Lung (tissue), 12 donors: Measurements from ENCODE around the gene LSM10. TPM values are rescaled to one million over a fixed set of nuclear protein-coding genes. Genes with fewer than 3 reads are reported as not detected.

Experiments
- ATAC-seq: fragments of 200-7000 bp; cut with Tn5 transposase; one replicate; pipeline ENCODE4 v1.9.1; 2020; ENCODE audit warnings: moderate number of reproducible peaks; ENCODE audit not compliant: insufficient read depth, low FRiP score
- DNase-seq, 3 donors: peaks; one replicate each; pipeline ENCODE4 v3.0.0-alpha.2; 2013 to 2017
- H3K27ac ChIP-seq, 2 donors: one replicate each; pipeline ENCODE4 v1.5.1; 2013; ENCODE audit warnings: mild to moderate bottlenecking in 2 of 2, moderate library complexity in 2 of 2, control low read depth in 1 of 2, inconsistent platforms in 1 of 2, low read depth in 1 of 2, low read length in 1 of 2
- H3K27me3 ChIP-seq, 3 donors: one replicate each; pipeline ENCODE4 v1.5.1; 2013; ENCODE audit warnings: low read length in 2 of 3; ENCODE audit not compliant: control insufficient read depth in 3 of 3, insufficient read depth in 3 of 3
- H3K36me3 ChIP-seq, 4 donors: one replicate each; pipeline ENCODE4 v1.5.1; 2013; ENCODE audit warnings: low read length in 4 of 4, mild to moderate bottlenecking in 1 of 4, moderate library complexity in 1 of 4; ENCODE audit not compliant: control insufficient read depth in 4 of 4, insufficient read depth in 4 of 4
- H3K4me1 ChIP-seq, 5 donors: one replicate each; pipeline ENCODE4 v1.5.1; 2013; ENCODE audit warnings: low read length in 5 of 5, mild to moderate bottlenecking in 2 of 5, moderate library complexity in 1 of 5; ENCODE audit not compliant: control insufficient read depth in 5 of 5, insufficient read depth in 5 of 5
- H3K4me3 ChIP-seq: one replicate; pipeline ENCODE4 v1.5.1; 2013; ENCODE audit warnings: mild to moderate bottlenecking, control low read depth, moderate library complexity
- H3K9ac ChIP-seq, 2 donors: one replicate each; pipeline ENCODE4 v1.5.1; 2013; ENCODE audit warnings: low read length in 2 of 2, control low read depth in 1 of 2; ENCODE audit not compliant: insufficient read depth in 1 of 2
- H3K9me3 ChIP-seq, 4 donors: one replicate each; pipeline ENCODE4 v1.5.1; 2013; ENCODE audit warnings: low read length in 3 of 4, mild to moderate bottlenecking in 1 of 4, moderate library complexity in 1 of 4; ENCODE audit not compliant: control insufficient read depth in 4 of 4, insufficient read depth in 3 of 4
- WGBS, 2 donors: extraction: QIAGEN DNeasy Blood & Tissue Kit; methylation state at CpG; one replicate each; pipeline ENCODE4 v1.1.7; 2013; 5-methylcytosine and 5-hydroxymethylcytosine counted together
- polyA plus RNA-seq, 2 donors: library from polyadenylated mRNA; stranded (reverse); fragments of 200-250 nt; gene quantifications; one replicate each; pipeline ENCODE4 v1.2.1, GENCODE V29; 2013
- total RNA-seq, 2 donors: library from RNA; depleted of rRNA in 1 of 2; stranded (reverse); fragments of >200 nt in 1 of 2; gene quantifications; one replicate each; pipeline ENCODE4 v1.2.1, GENCODE V29; 2014 to 2021
- TF ChIP-seq, protein P1 (sequence below): IDR thresholded peaks from 2 replicates; pipeline ENCODE4 v1.5.1; 2012; ENCODE audit warnings: mild to moderate bottlenecking; ENCODE audit errors: control extremely low read depth, extremely low read depth
- donor health status: control.
- donor health status: control.
- donor health status: Bipolar disorder and iron deficiency.
- donor health status: healthy.
- donor health status: DM: yes; HTN: yes; CAD: no.

Gene LSM10
- total and polyA plus RNA-seq, 4 donors = 10.7 to 70.6 (median 44.8) TPM

GRCh38 chr1:36367066-36367465 lies 30.6 kb downstream of the LSM10 start:
- H3K27ac ChIP-seq = peak overlapping the region in 1 of 2 donors; percentile 33
- no peak overlapping the region for H3K4me3 ChIP-seq
- no peaks in the 10 kb centered on the region for H3K27me3 ChIP-seq
- TF ChIP-seq, protein P1, sequence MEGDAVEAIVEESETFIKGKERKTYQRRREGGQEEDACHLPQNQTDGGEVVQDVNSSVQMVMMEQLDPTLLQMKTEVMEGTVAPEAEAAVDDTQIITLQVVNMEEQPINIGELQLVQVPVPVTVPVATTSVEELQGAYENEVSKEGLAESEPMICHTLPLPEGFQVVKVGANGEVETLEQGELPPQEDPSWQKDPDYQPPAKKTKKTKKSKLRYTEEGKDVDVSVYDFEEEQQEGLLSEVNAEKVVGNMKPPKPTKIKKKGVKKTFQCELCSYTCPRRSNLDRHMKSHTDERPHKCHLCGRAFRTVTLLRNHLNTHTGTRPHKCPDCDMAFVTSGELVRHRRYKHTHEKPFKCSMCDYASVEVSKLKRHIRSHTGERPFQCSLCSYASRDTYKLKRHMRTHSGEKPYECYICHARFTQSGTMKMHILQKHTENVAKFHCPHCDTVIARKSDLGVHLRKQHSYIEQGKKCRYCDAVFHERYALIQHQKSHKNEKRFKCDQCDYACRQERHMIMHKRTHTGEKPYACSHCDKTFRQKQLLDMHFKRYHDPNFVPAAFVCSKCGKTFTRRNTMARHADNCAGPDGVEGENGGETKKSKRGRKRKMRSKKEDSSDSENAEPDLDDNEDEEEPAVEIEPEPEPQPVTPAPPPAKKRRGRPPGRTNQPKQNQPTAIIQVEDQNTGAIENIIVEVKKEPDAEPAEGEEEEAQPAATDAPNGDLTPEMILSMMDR = no peak
- H3K9ac ChIP-seq = no peak overlapping the region
- peaks cover 0 to 13% (median 0%) of the 10 kb centered on the region in 4 donors for H3K36me3 ChIP-seq
- ATAC-seq (no peak), DNase-seq (no peak)
- H3K9me3 ChIP-seq = no peaks in the 10 kb centered on the region
- 66% methylated on average over 5 of the region's 5 CpGs for WGBS, 2 donors
- peaks cover 0 to 18% (median 11%) of the 10 kb centered on the region in 5 donors for H3K4me1 ChIP-seq

- H3K9ac ChIP-seq = peak overlapping the region in 1 of 2 donors; percentile 46
- H3K36me3 ChIP-seq = peaks cover 0 to 19% (median 0%) of the 10 kb centered on the region in 4 donors
- peaks cover 0 to 18% (median 9%) of the 10 kb centered on the region in 5 donors for H3K4me1 ChIP-seq
- peak overlapping the region in 1 of 2 donors; percentile 75 for H3K27ac ChIP-seq
- H3K27me3 ChIP-seq = no peaks in the 10 kb centered on the region
- TF ChIP-seq, protein P1 = no peak
- H3K4me3 ChIP-seq = no peak overlapping the region
- DNase-seq (peak; percentile 93 to 94 (median 94)), ATAC-seq (peak; percentile 54)
- no peaks in the 10 kb centered on the region for H3K9me3 ChIP-seq
- WGBS, 2 donors = 50 to 55% methylated on average over 18 of the region's 18 CpGs
Observed at GRCh38 chr1:36366091-36366661, 31.5 kb downstream of the LSM10 start.

DNA sequence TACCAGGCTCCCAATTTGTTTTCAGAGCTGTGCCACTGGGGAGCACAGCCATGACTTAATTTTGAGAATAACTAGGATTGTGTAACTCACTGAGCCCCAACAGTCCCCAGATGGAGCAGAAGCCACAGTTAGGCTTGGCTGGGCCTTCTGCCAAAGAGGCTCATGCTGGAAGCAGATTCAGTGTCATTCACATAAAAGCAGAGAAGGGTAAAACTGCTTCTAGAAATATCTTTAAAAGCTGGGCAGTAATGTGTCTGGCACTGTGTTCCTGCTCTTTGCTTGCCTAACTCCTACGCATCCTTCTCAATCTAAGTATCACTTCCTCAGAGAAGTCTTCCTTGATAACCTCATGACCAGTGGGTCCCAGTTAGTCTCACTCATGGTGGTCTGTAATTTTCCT lies 32.3 kb downstream of the LSM10 start:
- peaks cover 0 to 18% (median 9%) of the 10 kb centered on the region in 5 donors for H3K4me1 ChIP-seq
- TF ChIP-seq, protein P1 = no peak
- ATAC-seq (no peak), DNase-seq (peak; percentile 60 to 76 (median 62))
- no peaks in the 10 kb centered on the region for H3K27me3 ChIP-seq
- WGBS, 2 donors = 40 to 63% methylated on average over 1 of the region's 1 CpG
- peak overlapping the region in 1 of 2 donors; percentile 28 for H3K27ac ChIP-seq
- H3K9me3 ChIP-seq = no peaks in the 10 kb centered on the region
- H3K4me3 ChIP-seq = no peak overlapping the region
- peak overlapping the region in 1 of 2 donors; percentile 57 for H3K9ac ChIP-seq
- H3K36me3 ChIP-seq = peaks cover 0 to 25% (median 0%) of the 10 kb centered on the region in 4 donors
